GM21529 (cell line): Measurements from ENCODE around the gene KANK4.
"Not testable (repeated sequence)": the region's sequence is repeated elsewhere in the genome, so short reads cannot be mapped to it uniquely, and the experiment has no call there.

Source experiments
- ATAC-seq: cut with Tn5 transposase; IDR thresholded peaks from one replicate; pipeline ENCODE4 v1.9.1; 2021; ENCODE audit not compliant: unreplicated experiment

The KANK4 gene

DNA sequence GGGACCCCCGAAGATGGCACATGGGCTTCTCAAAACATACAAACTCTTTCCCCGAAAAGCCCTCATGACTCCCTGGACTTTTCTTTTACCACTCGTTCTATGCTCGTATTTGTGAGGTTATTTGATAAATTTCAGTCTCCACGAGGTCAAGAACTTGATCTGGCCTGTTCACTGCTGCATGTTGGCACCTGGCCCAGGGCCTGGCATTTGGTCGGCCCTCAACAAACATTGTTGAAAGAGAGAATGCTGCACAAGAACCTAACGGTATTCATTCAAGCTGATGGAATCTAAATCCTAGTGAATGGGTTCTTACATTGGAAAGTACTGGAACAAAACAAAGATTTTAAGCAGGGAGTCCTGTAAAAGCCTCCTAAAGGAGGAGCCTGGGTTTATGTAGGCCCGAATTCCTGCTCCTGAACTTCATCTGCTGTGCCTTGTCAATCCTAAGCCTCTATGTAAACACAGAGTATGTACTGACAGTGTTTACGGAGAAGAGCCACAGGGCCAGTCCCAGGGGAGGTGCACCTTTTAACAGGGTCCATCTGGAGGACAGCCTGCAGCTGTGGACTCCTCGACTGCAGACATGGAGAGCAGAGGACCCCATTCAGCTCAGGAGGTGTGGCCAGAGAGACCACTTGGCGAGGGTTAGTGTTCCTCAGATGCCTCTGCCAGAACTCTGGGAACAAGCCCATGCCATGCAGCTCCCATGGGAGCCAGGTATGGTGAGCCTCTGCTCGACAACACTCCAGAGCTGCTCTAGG lies 77.7 kb downstream of the KANK4 start:
- no peak for ATAC-seq

GRCh38 chr1:62240651-62241370 lies 78.4 kb downstream of the KANK4 start:
- ATAC-seq: no peak

GRCh38 chr1:62239652-62240403 lies 79.4 kb downstream of the KANK4 start:
- not testable (repeated sequence) for ATAC-seq

DNA sequence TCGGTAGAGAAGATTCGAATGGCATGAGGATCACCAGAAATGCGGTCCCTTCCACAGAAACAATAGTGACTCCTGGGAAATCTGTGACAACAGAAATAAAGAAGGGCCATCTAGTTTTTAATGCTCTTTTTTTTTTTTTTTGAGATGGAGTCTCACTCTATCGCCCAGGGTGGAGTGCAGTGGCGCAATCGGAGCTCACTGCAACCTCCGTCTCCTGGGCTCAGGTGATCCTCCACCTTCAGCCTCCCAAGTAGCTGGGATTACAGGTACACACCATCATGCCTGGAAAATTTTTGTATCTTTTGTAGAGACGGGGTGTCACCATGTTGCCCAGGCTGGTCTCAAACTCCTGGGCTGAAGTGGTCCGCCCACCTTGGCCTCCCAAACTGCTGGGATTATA lies 80.7 kb downstream of the KANK4 start:
- ATAC-seq: no peak

GRCh38 chr1:62237950-62238374 lies 81.3 kb downstream of the KANK4 start:
- no peak for ATAC-seq

GRCh38 chr1:62237361-62237760 lies 81.9 kb downstream of the KANK4 start:
- no peak for ATAC-seq

DNA sequence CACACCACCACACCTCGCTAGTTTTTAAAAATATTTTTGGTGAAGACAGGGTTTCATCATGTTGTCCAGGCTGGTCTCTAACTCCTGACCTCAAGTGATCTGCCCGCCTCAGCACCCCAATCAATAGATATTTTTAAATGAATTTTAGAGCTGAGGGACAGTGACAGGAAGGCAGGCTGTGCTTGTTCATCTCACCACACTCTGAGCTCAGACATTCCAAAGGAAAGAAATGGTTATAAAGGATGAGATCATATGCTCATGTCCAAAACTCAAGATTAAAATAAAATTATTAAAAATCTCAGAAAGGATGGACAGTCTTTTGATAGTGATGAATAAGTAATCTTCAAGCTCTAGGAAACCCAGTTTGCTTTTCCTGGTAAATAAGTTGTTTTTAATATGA lies 83.7 kb downstream of the KANK4 start:
- no peak for ATAC-seq

DNA sequence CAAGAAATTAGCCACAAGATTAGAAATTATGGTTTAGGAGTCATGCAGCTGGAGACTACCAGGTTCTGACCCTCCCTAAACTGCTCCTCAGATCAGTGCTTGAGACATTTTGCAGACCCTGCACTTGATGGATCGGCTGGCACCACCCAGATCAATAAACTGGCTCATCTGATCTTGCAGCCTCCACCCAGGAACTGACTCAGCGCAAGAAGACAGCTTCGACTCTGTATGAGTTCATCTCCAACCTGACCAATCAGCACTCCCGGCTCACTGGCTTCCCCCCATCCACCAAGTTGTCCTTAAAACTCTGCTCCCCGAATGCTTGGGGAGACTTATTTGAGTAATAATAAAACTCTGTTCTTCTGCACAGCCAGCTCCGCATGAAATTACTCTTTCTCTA lies 84.5 kb downstream of the KANK4 start:
- ATAC-seq: no peak

DNA sequence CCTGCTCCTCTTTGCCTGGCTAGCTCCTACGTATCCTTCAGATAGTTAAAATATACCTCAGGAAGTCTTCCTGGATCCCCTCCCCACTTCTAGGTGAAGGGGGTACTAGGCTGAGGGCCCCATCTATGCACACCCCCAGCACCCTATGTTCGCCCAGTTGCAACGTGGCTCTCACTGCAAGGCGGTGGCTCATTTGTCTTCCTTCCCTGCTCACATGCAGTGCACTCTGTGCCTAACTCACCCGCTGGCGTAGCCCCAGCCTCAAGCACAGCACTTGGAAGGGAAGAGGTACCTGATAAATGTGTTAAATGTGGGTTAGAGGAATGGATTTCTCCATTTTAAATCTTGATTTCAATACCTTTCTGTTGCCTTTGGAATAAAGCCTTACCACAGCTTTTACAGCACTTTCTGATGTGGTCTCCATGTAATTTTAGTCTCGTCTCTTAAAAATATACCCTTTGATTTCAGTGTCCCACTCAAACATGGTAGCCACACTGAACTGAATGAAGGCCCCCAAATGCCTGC lies 85.2 kb downstream of the KANK4 start:
- ATAC-seq: no peak

DNA sequence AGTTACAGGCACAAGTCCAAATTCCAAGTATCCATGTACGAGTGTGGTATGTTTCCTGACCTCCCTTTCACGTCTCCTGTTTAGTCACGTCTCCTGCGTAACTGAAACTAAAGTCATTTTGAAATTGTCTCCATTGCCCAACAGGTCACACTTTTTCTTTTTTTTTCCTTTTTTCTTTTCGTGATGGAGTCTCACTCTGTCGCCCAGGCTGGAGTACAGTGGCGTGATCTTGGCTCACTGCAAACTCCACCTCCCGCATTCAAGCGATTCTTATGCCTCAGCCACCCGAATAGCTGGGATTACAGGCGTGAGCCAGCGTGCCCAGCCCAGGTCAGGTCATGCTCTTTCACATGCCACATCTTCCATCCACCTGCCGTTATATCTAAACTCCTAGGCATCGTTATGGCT lies 86.4 kb downstream of the KANK4 start:
- ATAC-seq: no peak

DNA sequence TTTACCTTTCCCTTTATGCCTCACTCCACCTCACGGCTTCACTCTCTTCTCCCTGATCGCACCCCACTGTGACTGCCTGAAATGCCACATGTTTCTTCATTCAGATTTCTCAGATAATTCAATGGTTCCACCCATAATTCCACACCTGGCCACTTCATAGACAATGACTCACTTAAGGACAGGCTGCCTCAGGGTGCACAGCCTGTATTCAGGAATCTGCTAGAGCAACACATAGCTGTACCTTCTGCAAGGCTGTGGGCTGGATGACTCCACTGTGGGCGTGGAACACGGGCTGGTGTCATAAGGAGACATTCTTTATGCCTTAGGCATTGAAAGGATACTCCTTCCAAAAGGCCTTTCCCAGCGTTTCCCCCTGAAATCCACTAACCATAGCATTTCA lies 88.5 kb downstream of the KANK4 start:
- ATAC-seq: no peak

DNA sequence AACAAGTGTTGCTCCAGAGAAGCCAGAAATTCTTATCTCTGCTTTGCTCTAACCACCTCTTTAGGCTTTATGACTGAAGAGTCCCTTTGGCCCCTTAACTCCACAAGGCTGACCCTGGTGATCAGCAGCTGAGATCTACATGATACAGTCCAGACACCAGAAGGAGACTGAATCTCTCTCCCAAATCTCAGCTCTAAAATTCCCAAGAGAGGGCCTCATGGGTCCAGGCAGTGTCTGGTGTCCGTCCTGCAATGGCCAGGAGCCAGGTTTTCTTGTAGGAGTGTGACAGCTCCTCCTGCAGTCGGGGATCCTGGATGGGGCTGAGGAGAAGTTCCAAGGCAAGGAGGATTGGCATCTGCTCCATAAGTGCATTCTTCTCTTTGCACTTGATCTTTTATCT lies 89.3 kb downstream of the KANK4 start:
- no peak for ATAC-seq

GRCh38 chr1:62229468-62229867 lies 89.8 kb downstream of the KANK4 start:
- no peak for ATAC-seq

GRCh38 chr1:62228883-62229187 lies 90.4 kb downstream of the KANK4 start:
- no peak for ATAC-seq

DNA sequence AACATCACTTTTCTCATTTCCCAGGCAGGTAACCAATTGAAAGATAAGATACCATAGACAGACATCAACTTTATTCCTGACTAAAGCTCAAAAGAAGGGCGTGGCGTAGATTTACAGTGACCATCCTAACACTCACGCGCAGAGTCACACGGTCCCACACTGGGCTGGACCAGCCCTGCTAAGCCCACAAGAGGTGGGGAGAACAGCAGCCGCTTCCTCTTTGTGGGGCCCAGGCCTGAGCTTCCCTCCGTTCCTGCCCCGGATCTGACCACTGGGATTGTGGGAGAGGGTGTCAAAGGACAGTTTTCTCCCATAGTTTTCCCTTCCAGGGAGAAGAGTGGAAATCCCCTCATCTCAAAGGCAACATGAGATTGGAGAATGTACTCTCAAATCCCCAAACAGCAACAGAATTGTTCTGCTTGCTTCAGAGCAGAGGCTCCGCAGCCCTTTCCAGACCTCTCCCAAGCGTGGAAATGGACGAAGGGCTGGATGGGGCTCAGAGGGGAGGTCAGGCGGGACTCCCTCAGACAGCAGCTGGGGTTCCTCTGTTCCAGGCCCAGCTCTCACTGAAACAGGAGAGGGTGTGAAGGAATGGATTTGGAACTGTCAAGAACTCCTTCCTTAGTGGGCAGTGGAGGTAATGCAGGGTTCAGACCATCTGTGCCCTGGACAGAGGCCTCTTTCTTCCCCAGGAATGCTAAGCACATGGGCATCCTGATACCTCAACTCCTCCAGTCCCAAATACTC lies 90.9 kb downstream of the KANK4 start:
- no peak for ATAC-seq

- no peak for ATAC-seq
These were observed 91.7 kb downstream of the KANK4 start for GRCh38 chr1:62227496-62227895.

DNA sequence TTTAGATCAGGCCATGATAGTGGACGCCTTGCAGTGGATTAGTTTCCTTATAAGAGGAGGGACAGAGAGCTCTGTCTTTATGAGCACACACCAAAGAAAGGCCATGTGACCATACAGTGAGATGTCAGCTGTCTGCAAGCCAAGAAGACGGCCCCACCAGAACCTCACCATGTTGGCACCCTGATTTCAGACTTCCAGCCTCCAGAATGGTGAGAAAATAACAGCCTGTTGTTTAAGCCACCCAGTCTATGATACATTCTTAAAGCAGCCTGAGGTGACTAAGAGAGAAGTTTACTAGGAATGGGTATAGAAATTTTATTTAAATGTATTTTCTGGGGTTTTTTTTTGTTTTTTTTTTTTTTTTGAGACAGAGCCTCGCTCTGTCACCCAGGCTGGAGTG lies 95.1 kb downstream of the KANK4 start:
- no peak for ATAC-seq

DNA sequence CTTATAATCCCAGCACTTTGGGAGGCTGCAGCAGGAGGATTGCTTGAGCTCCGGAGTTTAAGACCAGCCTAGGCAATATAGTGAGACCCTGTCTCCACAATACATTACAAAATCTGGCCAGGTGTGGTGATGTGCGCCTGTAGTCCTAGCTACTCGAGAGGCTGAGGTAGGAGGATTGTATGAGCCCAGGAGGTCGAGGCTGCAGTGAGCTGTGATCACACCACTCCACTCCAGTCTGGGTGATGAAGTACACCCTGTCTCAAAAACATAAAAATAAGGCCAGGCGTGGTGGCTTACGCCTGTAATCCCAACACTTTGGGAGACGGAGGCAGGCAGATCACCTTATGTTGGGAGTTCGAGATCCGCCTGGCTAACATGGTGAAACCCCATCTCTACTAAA lies 96.9 kb downstream of the KANK4 start:
- no peak for ATAC-seq

GRCh38 chr1:62221171-62221570 lies 98.1 kb downstream of the KANK4 start:
- ATAC-seq: no peak

GRCh38 chr1:62220456-62220855 lies 98.8 kb downstream of the KANK4 start:
- ATAC-seq: not testable (repeated sequence)

DNA sequence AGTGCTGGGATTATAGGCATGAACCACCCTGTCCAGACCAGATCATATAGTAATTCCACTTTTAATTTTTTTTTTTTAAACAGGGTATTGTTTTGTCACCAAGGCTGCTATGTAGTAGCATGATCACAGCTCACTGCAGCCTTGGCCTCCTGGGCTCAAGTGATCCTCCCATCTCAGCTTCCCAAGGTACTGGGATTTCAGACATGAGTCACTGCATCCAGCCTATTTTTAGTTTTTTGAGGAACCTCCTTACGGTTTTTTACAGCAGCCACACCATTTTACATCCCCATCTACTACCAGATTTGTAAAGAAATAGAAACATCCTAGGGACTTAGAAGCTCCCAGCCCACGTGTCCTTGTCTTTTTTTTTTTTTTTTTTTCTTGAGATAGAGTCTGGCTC lies 100.6 kb downstream of the KANK4 start:
- no peak for ATAC-seq
